Inflammatory macrophage treated with lipopolysaccharide for 4 hours (primary cell): ENCODE results near the gene CAST.

Source experiments
- DNase-seq: peaks from one replicate; pipeline ENCODE4 v3.0.0-alpha.2; 2020

Gene CAST

DNA sequence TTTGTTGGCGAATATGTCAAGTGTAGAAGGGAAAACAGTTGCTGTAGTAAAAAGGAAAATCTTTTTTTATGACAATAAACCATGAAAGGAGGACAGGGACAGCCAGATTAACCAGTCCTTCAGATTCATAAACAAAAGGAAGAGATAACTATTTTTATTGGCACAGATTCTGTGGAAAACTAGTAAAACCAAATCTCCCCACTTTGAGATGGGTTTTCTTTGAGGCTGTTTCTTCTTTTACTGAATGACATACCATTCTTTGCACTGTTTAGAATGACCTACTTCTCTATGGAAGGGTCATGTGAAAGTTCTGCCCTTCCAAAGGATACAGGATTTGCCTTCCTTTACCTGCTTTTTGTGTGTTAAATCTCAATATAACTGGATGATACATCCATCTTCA lies 13.7 kb downstream of the CAST start:
- no peak for DNase-seq

DNA sequence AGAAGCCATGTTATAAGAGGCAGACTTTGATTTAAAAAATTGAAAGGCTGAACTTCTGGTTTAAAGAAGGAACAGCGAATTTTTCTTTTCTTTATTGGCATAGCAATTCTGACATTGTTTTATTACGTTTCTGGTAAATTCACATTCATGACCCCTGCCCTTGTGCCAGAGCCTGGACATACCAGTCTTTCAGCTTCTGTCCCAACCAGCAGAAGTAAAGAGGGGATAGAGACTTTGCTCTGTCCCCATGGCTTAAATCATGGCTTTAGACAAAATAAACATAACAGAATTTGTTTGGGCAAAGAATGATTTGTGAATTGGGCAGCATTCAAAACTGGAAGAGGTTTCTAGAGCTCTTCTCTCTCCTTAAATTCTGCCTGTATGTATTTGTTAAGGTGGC lies 15.3 kb downstream of the CAST start:
- no peak for DNase-seq

DNA sequence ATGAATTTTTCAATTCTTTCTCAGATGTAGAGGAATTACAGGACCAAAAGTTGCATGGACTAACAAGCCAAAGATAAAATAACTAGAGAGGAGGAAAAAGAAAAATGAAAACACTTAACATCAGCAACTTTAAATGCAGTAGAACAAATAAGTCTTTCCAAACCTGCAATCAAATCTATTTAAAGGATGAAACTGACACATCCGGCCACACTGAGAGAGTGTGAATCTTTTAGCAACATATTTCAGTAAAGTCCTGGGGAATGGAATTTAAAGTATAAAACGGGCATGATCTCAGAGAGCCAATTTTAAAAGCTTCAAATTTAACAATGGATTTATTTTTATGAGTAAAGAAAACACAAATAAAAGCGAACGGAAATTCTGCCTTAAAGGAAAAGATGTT lies 17.1 kb downstream of the CAST start:
- no peak for DNase-seq

DNA sequence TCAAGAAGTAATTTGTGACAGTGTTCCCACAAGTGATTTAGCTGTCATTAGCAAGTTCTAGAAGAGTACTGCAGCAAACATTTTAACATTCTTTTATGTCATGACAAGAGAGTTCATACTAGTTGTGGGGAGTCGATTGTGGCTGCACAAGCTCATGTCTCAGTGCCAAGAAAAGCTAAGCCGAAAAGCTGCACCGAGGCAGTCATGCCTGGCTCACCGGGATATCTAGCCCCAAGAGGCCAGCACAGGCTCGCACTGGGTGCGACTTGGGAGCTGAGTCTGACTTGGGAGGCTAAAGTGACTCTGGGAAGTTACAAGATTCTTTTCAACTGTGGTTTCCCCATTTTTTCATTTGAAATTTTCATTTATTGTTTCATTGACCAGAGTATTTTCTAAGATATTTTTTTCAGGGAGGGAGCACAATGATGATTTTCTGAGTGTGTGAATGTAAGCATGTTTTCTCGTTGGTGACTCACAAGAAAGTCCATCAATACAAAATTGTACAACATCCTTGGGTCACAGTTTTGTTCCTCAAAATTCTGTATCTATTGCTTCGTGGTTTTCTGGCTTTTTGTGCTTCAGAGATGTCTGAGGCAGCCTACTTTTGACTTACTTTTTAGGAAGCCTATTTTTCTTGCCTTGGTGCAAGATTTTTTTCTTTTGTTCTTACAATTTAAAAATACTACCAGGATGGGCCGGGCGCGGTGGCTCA lies 18.7 kb downstream of the CAST start:
- DNase-seq = peak; percentile 86

DNA sequence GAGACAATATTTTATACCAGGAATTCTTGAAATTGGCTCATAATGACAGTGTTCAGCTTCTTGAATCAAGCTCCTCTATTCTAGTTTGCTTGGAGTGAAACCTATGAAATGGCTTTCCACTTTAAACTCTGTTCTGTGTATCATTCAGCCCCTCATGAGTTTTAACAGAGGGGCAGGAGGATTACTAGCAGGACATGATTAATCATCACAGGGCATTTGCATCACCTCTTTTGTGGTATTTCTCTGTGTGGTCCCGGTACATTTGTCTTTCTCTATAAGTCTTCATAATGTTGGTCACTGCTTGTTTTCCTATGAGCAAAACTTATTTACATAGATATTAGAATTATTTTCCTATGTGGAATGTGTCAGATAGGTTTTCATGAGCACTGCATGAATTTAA lies 21.2 kb downstream of the CAST start:
- DNase-seq = peak; percentile 78

DNA sequence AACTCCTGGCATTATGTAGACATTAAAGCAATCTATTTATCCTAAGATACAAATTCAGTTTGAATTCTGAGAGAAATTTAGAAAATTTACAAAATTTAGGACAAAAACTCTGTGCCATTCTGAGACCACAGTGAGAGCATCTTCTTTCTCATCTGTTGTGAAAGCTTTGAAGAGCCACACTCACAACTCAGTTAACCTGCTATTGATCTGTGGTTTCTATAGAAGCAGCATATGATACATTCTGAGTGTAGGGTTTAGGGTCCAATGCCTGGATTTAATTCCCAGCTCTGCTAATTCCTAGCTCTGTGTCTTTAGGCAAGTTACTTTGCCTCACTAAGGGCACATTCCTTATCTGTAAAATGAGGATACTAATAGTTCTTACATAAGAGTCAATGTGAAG lies 21.6 kb downstream of the CAST start:
- DNase-seq = no peak

DNA sequence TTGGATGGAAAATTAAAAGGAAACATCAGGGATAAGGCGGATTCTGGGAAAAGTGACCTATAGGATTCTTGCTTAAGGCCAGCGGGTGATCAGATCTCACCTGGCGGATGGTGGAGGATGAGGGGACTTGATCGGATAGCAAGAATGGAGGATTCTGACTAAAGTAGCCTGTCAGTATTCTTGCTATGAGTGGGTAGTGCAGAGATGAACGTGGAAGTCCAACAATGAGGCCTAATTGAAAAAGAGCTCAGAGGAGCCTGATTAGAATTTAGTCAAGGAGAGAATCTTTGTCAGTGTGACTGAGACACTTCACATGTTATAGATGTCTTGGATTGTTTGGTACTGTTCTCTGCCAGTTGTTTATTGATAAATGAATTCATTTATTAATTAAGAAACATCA lies 24.9 kb downstream of the CAST start:
- no peak for DNase-seq

DNA sequence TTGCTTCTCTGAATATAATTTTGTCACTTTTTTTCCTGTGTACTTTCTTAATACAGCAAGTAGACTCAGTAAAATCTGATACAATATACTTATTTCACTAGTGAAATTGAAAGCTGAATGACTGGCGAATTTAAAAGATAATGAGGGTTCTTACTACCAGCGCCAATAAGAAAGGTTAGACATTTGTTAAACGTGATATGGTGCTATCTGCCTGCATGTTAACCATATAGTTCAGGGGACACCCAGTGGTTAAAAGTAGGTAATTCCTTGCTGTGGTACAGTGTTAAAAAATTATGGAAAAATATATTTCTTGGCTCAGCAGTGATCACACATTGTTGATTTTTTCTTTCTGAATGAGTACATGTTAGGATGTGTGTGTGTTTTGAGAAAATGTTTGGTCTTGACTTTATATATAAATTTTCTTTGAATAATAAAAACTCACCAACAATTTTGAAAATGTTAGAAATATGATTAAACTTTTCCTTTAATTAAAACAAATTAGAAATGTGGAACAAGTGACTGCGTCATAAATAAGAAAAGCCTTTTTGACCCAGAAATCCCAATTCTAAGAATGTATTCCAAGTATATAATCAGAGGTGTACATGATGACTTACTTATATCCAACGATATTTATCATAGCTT lies 25.8 kb downstream of the CAST start:
- peak; percentile 70 for DNase-seq

DNA sequence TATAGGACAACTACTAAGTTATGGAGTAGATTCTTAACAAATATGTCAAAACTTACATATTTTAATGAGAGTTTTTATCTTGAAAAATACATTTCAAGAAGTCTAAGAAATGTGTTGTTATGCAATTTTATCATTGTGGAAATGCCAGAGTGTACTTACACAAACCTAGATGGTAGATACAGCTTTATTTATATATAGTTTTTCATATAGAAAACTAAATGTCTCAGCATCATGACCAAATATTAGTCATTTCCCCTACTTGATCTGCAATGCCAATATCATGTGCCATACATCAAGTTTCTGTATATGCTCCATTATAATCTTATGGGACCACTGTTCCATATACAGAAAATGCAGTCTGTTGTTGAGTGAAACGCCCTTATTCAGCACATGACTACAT lies 28.7 kb downstream of the CAST start:
- DNase-seq = peak; percentile 68

DNA sequence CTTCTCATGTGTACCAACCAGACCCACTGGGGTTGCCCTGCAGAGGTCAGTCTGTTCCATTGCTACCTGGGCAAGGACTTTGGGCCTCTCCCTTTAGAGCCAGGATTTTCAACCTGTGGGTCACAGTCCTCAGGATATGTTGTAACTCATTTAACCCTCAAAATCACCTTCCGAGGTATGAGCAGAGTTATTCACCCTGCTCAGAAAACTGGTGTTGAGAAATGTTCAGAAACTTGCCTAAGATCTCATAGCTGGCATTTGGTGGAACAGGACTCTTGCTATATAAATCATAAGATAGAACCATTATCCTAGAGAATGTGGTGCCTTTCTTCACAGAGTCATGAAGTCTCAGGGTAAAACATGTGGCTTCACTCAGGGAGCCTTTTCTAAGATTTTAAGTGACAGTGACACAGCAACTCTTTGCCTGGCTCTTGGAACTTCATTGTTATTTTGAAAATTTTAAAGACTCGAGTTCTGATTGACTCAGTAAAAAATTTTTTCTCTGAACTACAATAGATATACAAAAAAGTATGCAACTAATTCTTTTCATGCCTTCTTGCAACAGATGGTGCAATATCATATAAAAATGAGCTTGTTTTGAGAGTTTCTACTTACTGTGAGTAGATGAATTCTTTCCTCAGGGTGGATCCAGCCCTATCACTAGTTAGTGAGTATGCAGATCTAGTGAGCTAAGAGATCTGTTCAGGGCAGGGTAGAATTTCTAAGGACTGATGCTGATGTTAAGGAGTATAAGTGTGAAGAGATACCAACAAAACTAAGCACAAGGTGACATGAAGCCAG lies 29.5 kb downstream of the CAST start:
- peak; percentile 28 for DNase-seq

DNA sequence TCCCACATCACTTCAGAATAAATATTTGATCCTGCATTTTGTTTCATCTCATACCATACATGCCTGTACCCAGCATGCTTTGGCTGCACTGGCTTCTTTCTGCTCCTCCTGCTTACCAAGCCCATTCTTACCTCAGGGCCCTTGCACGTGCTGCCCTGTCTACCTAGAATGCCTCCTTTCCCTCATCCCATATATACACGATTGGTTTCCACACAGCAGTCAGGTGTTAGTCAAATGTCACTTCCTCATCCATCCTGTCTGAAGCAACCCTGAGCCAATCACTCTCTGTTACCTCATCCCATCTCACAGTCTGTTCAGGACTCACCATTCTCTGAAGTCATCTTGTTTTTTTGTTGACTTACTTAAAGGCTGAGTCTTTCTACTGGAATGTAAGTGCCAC lies 30.3 kb downstream of the CAST start:
- peak; percentile 84 for DNase-seq

DNA sequence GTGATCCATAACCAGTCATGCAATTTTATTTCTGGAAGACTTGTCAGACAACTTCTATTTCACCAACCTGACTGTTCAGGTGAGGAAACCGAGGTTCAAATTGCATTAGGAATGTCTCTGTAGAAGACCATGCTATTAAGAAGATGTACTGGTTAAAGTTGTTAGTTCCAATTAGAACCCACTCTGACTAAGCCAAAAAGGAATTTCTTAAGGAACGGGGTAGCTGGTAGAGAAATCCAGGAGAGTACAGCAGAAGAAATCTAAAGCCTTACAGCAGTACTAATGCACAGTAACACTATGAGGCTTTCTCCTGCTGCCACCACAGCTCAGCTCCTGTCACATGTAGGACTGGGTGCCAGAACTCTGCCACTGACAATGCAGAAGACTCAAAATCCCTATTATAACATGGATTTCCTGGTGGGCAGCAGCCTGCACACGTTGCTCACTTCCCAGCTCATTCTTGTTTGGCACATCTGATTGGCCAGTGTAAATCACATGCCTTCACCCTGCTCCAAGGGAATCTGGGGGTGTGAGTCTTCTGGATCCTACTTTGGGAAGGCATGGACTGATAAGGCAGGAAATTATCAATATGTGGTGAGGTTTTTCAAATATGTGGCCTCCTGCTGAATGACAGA lies 37.1 kb downstream of the CAST start:
- DNase-seq = no peak

DNA sequence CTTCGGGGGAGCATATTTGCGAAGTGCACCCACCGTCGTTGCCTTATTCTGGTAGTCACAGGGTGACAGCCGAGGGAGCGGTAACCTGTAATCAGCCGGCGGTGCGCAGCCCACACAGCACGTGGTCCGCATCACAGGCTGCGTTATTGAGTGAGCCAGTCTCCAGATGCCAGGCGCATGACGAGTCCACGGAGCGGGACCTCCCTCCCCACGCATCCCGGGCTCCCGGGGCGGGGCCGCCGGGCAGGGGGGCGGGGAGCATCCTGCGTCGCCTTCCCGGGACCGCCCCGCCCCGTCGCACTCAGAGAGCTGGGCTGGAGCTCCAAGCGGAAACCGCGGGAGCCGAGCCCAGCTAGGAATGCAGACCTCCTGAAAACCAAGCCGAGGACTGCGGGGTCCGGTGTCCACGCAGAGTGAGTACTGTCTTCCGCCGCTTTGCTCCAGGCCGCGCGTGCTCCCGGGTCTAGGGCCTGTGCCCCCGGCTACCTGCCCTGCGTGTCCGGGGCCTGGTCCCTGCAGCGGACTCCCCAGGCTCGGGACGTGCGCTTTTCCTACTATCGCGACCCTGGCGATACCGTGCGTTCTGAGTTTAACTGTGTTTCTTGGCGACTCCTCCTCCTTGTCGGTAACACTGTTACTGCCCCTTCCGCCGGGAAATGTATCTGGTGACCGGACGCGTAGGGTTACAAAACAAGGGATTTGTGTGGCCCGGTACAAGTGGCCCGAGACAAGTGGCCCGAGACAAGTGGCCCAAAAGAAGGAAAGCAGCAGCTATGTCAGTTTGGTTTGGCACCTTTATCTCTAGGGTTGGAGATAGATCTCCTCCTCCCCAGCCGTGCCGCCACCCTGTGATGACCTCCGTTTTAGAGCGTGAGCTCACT lies 40.6 kb downstream of the CAST start:
- peak; percentile 96 for DNase-seq

DNA sequence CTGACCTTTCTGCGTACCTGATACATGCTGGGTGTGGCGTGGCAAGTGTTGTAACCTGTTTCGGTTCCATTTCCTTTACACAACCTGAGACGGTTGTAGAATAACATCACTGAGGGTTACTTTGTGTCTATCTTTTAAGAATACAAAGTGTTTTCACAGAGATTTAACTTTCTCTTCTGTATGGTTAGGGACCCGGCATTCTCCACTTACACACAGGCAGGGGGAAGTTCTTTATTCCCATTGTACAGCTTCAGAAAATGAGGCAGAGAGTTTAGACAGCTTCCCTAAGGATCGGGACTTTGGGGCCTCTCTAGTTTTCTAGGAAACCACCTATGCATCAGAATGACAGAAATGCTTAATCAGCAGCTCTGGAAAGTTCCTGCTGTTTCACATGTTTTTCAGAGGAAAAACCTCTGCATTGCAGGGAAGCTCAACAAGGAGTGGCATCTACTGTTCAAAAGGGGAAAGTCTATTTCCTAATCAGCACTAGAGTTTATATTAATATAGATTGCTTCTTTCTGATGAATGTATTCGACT lies 41.3 kb downstream of the CAST start:
- peak; percentile 74 for DNase-seq

DNA sequence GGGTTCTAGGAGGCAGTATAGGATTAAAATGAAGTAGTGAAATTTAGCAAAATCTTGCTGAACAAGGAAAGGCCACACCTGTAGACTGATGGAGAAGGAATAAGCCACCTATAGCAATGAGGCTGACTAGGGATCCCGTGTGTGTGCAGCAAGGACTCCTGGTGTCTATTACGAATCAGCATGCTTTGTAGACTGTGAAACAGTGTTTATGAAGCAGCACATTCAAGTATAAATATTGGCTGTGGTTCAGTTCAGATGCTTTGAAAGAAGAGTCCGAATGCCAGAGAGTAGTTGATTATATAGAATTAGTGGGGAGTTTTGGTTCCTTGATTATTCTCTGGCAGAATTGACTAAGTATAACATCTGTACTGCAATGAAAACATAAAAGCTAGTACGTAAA lies 41.8 kb downstream of the CAST start:
- no peak for DNase-seq

DNA sequence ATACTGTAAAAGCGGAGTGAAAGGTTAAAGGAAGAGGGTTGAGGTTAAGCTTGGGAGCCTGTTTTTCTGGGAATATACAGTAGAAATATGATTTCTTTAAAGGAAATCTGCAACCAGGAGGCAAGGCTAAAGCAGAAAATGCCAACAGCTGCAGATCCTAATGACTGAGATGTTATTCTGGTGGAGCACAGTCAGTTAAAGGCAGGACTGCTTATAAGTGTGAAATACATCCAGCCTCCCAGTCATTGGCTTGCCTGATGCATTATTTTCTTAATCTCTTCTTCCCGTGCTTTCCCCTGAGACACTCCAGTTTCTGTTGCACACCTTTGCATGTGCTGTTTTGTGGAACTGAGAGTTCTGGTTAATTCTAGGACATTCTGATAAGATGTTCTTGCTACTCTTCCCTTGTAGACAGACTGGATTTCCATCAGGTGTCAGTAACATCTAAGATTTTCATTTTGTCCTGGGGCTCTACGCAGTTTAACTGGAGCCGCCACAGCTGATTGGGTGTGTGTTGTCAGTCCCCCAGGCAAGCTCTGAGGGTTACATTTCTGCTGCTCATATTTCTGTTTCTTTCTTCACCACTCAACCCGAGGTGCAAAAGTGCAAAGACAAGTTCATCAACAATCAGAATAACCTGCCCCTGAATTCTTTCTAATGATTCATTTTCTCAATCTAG lies 44.4 kb downstream of the CAST start:
- DNase-seq = no peak

DNA sequence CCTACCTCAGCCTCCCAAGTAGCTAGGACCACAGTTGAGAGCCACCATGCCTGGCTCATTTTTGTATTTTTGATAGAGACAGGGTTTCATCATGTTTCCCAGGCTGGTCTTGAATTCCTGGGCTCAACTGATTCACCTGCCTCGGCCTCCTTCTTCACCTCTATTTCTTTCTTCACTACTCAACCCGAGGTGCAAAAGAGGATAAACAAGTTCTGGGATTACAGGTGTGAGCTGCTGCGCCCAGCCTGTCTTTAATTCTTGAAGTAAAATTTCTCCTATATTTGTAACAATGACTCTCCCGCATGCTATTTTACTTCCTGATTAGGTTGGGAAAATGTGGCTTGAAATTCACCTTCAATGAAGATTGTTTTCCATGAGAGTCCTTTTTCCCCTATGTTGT lies 46.4 kb downstream of the CAST start:
- no peak for DNase-seq

DNA sequence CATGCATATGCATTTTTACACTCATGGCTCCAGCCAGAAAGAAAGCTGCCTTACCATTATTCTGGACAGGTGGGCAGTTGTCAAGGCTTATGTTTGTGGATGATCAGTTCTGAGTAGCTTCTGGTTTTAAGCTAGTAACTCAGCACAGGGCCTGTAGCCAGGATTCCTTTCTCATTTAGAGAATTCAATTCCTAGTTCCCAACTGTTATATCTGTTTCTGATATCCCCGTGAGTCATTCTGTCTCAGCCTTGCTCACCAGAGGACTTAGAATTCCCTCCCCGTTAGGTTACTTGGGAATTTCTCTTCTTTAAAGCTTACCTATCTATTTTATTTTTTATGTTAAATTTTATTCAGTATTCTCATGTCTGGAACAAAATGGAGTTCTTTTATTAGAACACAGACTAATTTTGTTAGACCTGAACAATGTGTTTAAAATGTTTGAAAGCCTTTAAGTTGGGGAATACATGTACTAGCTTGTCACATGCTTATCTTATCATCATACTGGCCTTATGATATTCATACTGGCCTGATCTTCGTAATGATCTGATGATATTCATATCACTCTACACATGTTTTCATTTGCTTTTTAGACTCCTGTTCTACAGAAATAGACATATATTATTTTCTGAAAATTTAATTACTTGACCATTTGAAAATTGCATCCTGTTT lies 47.1 kb downstream of the CAST start:
- no peak for DNase-seq

DNA sequence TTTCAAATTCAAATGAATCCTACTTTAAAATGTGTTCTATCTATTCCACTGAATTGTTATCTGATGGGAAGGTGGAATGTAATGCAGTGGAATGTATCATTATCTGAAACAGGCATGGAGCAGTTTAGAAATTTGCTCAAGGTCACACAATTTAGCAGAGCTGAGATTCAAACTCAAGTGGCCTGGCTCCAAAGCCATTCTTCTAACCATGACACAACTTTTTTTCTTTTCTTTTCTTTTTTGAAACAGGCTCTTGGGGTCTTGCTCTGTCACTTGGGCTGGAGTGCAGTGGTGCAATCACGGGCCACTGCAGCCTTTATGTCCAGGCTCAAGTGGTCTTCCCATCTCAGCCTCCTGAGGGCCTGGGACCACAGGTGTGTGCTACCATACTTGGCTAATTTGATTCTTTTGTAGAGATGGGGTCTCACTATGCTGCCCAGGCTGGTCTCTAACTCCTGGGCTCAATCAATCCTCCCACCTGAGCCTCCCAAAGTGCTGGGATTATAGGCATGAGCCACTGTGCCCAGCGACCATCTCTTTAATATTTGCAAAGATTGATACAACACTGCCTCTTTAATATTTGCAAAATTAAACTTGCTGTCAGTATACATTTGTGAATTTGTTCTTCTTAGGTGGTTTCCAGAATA lies 50.0 kb downstream of the CAST start:
- no peak for DNase-seq

DNA sequence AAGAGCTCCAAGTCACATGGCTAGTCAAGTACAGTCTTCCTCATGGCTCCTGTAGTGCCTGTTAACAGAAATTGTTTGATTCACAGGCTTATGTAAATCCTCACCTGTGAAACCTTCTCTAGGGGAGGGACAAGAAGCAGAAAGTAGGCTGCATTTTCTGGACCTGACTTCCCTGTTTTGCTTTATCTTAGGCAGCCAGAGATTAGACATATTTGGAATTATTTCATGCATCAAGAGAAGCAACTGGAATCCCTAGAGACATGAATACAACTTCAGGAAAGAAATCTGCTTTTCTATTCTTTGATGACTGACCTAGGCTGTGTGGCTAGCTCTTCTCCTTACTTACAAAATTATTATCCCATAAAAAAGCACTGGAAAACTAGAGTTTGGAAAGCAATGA lies 52.3 kb downstream of the CAST start:
- DNase-seq = no peak
